Rectal smooth muscle tissue (tissue), 1 donor: ENCODE results near the gene CIITA.
A peak's percentile ranks its signal among the peaks of the same experiment; 100 is the strongest.
"Not testable (repeated sequence)": the region's sequence is repeated elsewhere in the genome, so short reads cannot be mapped to it uniquely, and the experiment has no call there.

Experiments used
- H3K27ac ChIP-seq: one replicate; pipeline ENCODE4 v1.7.0; 2013; ENCODE audit warnings: low read depth, low read length, inconsistent platforms
- H3K27me3 ChIP-seq: one replicate; pipeline ENCODE4 v1.7.0; 2013; ENCODE audit warnings: low read length; ENCODE audit not compliant: control insufficient read depth, insufficient read depth
- H3K36me3 ChIP-seq: one replicate; pipeline ENCODE4 v1.7.0; 2013; ENCODE audit warnings: low read length; ENCODE audit not compliant: control insufficient read depth, insufficient read depth
- H3K4me1 ChIP-seq: one replicate; pipeline ENCODE4 v1.7.0; 2013; ENCODE audit warnings: low read length; ENCODE audit not compliant: control insufficient read depth, insufficient read depth
- H3K4me3 ChIP-seq: one replicate; pipeline ENCODE4 v1.7.0; 2013; ENCODE audit warnings: low read length
- H3K9ac ChIP-seq: one replicate; pipeline ENCODE4 v1.7.0; 2013; ENCODE audit warnings: low read length

Gene CIITA

DNA sequence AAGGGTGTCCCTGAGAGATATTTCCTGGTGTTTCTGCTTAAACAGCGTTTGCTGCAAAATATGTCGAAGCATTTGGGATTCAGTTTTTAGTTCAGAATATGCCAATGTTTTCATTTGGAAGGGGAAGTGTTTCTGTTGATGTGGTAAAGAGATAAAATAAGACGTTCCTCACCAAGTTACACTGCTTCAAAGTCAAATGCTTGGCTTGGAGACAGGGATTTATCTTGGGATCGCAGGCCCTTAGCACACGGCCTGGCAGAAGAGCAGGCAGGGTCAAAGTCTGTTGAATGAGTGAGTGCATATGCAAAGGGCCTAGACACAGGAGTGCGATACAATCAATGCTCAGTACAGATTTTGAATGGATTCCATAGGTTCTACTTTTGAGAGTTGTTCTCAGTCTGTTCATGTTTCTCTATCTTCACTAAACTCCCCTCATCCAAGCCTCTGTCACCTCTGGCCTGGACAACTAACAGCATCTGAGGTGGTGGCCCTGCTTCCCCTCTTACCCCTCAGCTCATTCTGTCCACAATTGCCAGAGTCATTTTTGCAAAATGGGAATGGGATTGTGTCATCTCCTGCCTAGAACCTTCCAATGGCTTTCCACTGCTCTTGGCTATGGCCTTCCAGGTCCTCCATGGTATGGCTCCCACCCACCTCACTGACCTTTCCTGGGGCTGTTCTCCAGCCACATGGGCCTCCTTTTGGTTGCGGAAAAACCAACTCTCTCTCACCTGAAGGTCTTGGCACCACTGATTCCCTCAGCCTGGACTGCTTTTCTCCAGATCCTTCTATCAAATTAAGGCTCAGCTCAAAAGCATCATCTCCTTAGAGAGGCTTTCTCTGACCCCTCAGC lies 62.0 kb downstream of the CIITA start:
- H3K4me1 ChIP-seq, result peaks cover 48% of the 10 kb centered on the region
- no peak overlapping the region for H3K27ac ChIP-seq
- H3K27me3 ChIP-seq, result no peaks in the 10 kb centered on the region
- H3K36me3 ChIP-seq, result no peaks in the 10 kb centered on the region
- no peak overlapping the region for H3K9ac ChIP-seq
- peak overlapping the region; percentile 87 for H3K4me3 ChIP-seq

DNA sequence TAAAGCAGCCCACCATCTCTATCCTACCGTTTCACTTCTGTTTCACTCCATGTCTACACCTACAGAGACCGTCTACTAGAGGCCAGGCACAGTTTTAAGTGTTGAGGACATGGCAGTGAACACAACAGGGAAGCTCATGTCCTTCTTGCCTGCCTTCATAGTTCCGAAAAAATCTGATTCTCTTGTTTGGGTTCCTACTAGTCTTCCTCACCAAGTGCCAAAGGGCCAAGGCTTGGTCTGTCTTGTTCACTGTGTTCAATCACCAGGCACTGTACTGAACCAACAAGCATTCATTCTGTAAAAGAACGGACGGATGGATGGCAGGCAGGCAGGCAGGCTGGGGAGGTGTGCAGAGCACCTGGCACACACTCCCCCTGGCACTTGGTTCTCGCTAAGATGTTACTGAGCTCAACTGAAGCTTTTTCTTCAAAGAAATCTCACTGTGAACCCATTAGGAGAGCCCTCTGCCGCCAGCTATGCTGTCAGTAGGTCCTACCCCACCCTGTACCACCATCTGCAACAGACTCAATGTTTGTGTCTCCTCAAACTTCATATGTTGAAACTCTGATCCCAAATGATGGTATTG lies 62.7 kb downstream of the CIITA start:
- Histone ChIP-seq H3K4me1 (peaks cover 49% of the 10 kb centered on the region), H3K36me3 (no peaks in the 10 kb centered on the region), H3K27ac (peak overlapping the region; percentile 6), H3K27me3 (no peaks in the 10 kb centered on the region), H3K4me3 (peak overlapping the region; percentile 87), H3K9ac (no peak overlapping the region)

DNA sequence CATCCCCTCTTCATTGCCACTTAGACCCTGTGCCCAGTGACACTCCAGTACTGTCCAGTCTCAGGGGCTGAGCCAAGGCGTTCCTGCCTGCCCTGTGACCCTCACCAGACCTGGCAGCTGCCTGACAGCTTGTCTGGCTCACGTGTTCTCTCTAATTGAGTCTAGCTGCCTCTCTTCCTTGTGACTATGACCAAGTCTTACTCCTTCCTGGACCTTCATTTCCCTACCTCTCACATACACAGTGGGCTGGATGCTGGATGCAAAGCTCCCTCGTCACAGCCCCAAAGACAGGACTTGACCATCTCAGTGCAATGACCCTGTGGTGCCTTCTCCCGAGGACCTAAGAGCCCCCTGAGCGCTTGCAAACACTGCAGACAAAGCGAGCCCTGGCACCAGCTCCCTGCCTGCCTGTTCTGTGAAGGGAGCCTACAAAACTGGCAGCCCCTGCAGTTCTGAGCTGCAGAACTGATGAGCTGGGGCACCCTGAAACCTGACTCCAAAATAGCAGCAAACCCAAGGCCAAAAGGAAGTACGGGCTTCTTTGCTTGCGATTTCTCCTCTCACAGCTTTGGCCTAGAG lies 63.6 kb downstream of the CIITA start:
- H3K27ac ChIP-seq, result peak overlapping the region; percentile 28
- H3K36me3 ChIP-seq, result no peaks in the 10 kb centered on the region
- H3K9ac ChIP-seq, result no peak overlapping the region
- H3K4me1 ChIP-seq, result peaks cover 52% of the 10 kb centered on the region
- no peaks in the 10 kb centered on the region for H3K27me3 ChIP-seq
- H3K4me3 ChIP-seq, result peak overlapping the region; percentile 87

DNA sequence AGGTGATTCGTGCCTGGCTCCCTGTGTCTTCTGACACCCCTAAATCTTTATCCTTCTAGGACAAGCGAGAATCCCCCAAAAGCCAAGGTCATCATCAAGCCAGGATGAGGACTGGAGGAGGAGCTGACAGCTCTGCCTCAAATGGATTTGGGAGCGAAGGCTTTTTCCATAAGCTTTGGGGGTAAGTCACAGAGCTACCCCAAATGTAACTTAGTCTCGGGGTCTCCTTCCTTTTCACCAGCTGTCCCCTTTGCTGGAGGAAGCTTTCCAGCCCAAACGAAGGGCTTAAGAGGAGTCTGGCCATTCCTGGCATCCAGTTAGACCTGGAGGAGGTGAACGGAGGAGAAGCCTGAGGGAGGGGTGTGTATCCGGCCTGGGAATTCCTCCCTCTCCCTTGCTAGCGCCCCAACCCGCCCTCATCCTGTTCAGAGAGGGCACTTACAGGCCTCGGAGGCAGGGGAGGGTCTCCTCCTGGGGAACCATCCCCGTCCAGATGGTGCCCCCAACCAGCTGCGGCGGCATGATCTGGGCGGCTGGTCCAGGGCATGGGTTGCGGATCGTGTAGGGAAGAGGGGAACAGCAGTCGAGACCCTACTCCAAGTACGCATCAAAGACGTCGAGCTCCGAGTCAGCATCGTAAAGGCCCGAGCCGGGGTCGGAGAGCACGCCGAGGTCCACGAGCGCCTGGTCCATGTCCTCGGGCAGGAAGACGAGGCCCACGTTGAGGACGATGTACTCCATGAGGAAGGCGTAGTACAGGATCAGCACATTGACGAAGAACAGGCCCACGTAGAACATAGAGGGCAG lies 64.3 kb downstream of the CIITA start:
- Histone ChIP-seq H3K4me3 (peak overlapping the region; percentile 87), H3K4me1 (peaks cover 57% of the 10 kb centered on the region), H3K27ac (peak overlapping the region; percentile 28)

DNA sequence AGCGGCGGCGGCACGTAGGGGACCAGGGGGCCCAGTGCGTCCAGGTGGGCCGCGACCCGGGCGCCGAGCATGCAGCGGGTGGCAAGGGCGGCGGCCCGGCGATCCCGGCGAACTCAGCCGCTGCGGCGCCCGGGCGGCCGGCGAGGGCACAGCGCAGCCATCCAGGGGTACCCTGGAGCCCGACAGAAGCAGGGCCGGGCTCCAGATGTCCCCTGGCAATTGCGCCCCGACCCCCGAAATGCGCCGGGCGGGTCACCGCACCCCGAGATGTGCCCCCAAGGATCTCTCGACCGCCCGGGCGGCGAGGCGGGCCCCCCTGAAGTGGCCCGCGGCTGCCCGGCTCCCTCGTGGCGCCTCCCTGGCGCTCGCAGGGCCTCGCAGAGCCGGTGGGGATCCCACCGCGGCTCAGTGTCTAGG lies 64.9 kb downstream of the CIITA start:
- H3K9ac ChIP-seq, H3K27me3 ChIP-seq, H3K36me3 ChIP-seq: not testable (repeated sequence)
- H3K4me1 ChIP-seq, result peaks cover 57% of the 10 kb centered on the region
- peak overlapping the region; percentile 67 for H3K27ac ChIP-seq
- peak overlapping the region; percentile 87 for H3K4me3 ChIP-seq

More for the DNA sequence above, 64.3 kb downstream of the CIITA start:
- Histone ChIP-seq H3K27me3 (no peaks in the 10 kb centered on the region), H3K36me3 (no peaks in the 10 kb centered on the region), H3K9ac (peak overlapping the region; percentile 87)

DNA sequence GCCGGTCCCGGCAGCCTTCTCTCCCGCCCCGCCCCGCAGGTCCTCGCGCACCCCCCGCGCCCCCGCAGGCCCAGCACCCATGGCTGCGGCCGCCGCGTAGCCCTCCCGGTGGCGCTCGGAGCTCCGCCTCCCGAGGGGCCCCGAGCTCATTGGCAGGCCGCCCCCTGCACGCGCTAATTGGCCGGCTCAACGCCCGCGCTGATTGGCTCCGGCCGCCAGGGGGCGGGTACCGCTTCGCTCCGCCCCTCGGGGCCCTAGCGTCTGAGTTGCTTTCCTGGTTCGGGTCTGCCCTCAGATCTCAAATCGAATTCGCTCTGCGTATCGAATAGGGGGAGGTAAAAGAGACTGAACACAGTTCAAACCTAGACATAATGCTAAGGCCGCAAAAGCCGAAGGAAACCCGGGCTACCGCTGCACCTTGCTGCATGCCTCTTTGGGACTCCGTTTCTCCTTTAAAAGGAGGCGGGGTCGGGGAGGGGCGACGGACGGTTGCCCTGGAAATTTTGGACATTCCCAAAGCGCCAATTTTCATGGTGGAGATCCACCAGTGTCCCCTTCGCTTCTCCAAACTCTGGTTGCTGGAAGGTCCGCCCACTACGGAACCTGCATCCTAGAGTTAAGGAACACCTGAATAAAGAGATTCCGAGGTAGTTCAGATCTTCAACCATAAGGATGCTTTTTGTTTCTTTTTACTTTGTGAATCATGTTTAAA lies 65.5 kb downstream of the CIITA start, which contains the start of gene DEXI:
Gene DEXI (minus strand): TSS at position 117 of the 712 bp plus-strand sequence. CDS start 463 bp downstream, outside the sequence.
- Histone ChIP-seq H3K4me3 (peak within 1 kb of the TSS; percentile 87), H3K27ac (peak within 1 kb of the TSS; percentile 85), H3K27me3 (no peaks in the 10 kb centered on the region), H3K36me3 (no peaks in the 10 kb centered on the region), H3K9ac (peak within 1 kb of the TSS; percentile 89), H3K4me1 (peaks cover 52% of the 10 kb centered on the region)

DNA sequence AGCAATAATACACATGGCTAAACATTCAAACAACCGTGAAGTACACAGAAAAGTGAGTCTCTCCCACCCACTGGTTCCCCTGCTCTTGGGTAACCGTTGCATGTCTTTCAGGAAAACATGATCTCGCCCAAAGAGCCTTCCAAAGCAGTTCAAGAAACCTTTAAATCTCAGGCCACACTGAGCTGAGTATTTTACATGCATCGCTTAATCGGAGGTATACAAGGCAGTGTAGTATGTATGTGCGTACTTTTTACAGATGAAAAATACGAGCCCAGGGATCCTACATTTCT lies 66.0 kb downstream of the CIITA start:
- H3K9ac ChIP-seq, result no peak overlapping the region
- H3K27ac ChIP-seq, result peak overlapping the region; percentile 85
- no peaks in the 10 kb centered on the region for H3K27me3 ChIP-seq
- no peaks in the 10 kb centered on the region for H3K36me3 ChIP-seq
- peak overlapping the region; percentile 87 for H3K4me3 ChIP-seq
- peaks cover 50% of the 10 kb centered on the region for H3K4me1 ChIP-seq

DNA sequence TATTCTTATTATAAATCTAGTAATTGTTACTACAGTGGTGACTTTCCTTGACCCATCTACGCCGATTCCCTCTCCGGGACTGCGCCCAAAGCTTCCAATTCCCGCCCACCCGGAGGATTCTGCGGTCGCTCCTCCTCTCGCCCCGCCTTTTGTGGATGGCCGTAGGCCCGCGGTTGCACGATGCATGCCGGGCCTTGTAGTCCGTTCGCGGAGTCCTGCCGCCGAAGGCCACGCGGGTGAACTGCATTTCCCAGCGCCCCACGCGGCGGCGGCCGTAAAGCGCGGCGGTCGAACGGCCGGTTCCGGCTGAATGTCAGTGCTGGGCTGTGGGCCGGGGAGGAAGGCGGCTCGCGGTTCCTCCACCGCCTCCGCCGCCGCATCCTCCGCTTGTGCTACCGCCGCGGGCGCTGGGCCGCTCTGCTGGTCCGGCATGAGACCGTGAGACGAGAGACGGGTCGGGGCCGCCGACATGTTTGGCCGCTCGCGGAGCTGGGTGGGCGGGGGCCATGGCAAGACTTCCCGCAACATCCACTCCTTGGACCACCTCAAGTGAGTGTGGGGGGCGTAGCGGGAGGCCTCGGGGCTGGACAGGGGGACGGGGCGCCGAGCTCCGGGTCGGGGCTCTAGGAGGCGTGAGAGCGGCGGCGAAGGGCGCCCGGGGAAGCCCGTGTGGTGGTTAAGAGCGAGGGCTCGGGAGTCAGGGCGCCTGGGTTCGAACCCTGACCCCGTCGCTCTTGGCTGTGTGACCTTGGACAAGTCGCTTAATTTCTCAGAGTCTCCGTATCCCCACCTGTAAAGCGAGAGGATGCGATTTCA lies 67.5 kb downstream of the CIITA start, which contains the start of gene CLEC16A:
Gene CLEC16A (plus strand): TSS at position 316 of the 816 bp plus-strand sequence. CDS start 154 bp downstream, at position 470.
- Histone ChIP-seq H3K4me1 (peaks cover 36% of the 10 kb centered on the region), H3K27ac (peak within 1 kb of the TSS; percentile 73), H3K9ac (peak within 1 kb of the TSS; percentile 49), H3K4me3 (peak within 1 kb of the TSS; percentile 85), H3K27me3 (no peaks in the 10 kb centered on the region), H3K36me3 (no peaks in the 10 kb centered on the region)

DNA sequence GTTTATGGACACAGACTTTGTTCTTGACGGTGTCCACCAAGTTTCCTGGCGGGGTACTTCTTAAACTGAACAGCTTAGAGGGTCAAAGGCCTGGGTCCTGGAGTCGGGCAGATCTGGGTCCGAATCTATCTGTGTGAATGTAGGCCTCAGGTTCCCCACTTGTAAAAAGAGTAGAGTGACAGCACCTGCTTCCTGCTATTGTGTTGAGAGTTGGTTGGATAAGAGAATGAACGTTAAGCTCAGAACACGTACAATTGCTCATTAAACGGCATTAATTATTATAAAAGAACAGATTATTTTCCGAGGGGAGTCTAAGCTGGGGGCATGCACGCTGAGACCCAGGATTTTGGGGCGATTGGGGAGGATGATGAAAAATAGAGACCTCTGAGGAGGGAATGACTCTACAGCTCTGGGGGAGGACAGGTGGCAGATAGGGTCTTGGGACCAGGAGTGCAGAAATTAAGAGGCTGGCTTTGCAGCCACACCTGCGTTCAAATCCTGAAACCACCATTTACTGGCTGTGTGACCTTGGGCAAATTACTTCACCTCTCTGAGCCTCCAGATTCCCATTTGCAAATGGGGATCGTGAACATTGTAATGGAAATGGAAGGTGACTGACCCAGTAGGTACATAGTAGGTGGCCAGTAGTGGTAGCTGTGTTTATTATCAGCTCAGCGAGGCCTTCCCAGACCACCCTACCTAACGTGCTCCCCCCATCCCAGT lies 68.2 kb downstream of the CIITA start:
- no peak overlapping the region for H3K27ac ChIP-seq
- peak overlapping the region; percentile 85 for H3K4me3 ChIP-seq
- peak overlapping the region; percentile 49 for H3K9ac ChIP-seq
- H3K4me1 ChIP-seq, result peaks cover 29% of the 10 kb centered on the region
- no peaks in the 10 kb centered on the region for H3K36me3 ChIP-seq
- no peaks in the 10 kb centered on the region for H3K27me3 ChIP-seq

DNA sequence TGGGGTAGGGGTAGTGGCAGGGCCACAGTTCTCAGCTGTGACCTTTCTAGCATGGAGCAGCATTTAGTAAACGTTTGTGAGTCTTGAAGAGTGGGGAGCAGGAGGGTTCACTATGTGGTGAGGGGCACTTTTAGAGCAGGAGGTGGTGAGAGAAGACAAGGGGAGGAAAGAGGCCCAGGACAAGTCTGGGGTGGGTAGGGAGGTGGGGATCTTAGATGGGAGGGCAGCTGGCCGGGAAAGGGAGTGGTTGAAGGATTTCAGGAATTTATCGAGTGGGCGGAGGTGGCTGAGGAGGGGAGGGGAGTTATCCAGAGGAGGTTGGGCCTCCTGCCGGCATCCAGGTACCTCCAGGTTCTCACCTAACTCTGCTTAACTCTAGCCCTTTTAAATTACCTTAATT lies 69.3 kb downstream of the CIITA start:
- no peaks in the 10 kb centered on the region for H3K27me3 ChIP-seq
- H3K4me3 ChIP-seq, result no peak overlapping the region
- no peaks in the 10 kb centered on the region for H3K36me3 ChIP-seq
- no peak overlapping the region for H3K27ac ChIP-seq
- no peak overlapping the region for H3K9ac ChIP-seq
- peaks cover 23% of the 10 kb centered on the region for H3K4me1 ChIP-seq
